H1 (cell line): ENCODE results near the gene BNIP5. TPM values are rescaled to one million over a fixed set of nuclear protein-coding genes. Genes with fewer than 3 reads are reported as not detected.

Source experiments
- CTCF ChIA-PET: fragments of 300-600 bp; sonication (Branson Sonifier 250); formaldehyde crosslinking; loops from one replicate; lab custom pipeline; 2021; ENCODE audit not compliant: partially characterized antibody; lab: Charles Lee
- POLR2A ChIA-PET: fragments of 300-600 bp; sonication (Branson Sonifier 250); formaldehyde crosslinking; loops from one replicate; lab custom pipeline; 2021; ENCODE audit warnings: inconsistent platforms; ENCODE audit not compliant: partially characterized antibody; lab: Charles Lee
- DNase-seq, 2 experiments: peaks; one replicate each; pipeline versions ENCODE4 v3.0.0 to v3.0.0-alpha.2; 2010 to 2022; ENCODE audit warnings: low spot score in 2 of 2, low read depth in 1 of 2, mixed read lengths in 1 of 2
- FAIRE-seq: peaks from 2 replicates; lab custom pipeline; 2011; peaks lifted over from hg19 to GRCh38; lab: Jason Lieb, UNC
- H2AFZ ChIP-seq: 2 replicates; pipeline ENCODE4 v1.8.1; 2012; ENCODE audit warnings: low read length, inconsistent platforms
- H2AK5ac ChIP-seq: 2 replicates; pipeline ENCODE4 v1.6.1; 2013; ENCODE audit warnings: low read depth, low read length
- H2BK120ac ChIP-seq: replicated peaks from 2 replicates; pipeline ENCODE3; 2013; ENCODE audit warnings: low read depth, low read length, inconsistent platforms
- H2BK12ac ChIP-seq: 2 replicates; pipeline ENCODE4 v1.6.1; 2013; ENCODE audit warnings: low read depth, low read length
- H2BK15ac ChIP-seq: 2 replicates; pipeline ENCODE4 v1.6.1; 2013; ENCODE audit warnings: low read length
- H2BK20ac ChIP-seq: 2 replicates; pipeline ENCODE4 v1.6.1; 2013; ENCODE audit warnings: low read length
- H2BK5ac ChIP-seq: 2 replicates; pipeline ENCODE4 v1.6.1; 2013; ENCODE audit warnings: low read depth, low read length
- H3K14ac ChIP-seq: 2 replicates; pipeline ENCODE4 v1.6.1; 2013; ENCODE audit warnings: inconsistent platforms; ENCODE audit not compliant: insufficient read length
- H3K18ac ChIP-seq: 2 replicates; pipeline ENCODE4 v1.6.1; 2013; ENCODE audit warnings: low read length; ENCODE audit errors: extremely low read depth
- H3K23ac ChIP-seq: 2 replicates; pipeline ENCODE4 v1.6.1; 2013; ENCODE audit warnings: inconsistent platforms; ENCODE audit not compliant: insufficient read length
- H3K23me2 ChIP-seq: 2 replicates; pipeline ENCODE4 v1.6.1; 2013; ENCODE audit warnings: low read depth, low read length
- H3K27ac ChIP-seq: 2 replicates; pipeline ENCODE4 v1.6.1; 2011; ENCODE audit warnings: low read depth, low read length, inconsistent platforms
- H3K27me3 ChIP-seq, 4 experiments: replicated peaks in 1 of 4; 1 replicate in 1 of 4; 2 replicates in 3 of 4; pipeline versions ENCODE4 v1.6.1 to v1.8.1; 2011 to 2013; ENCODE audit warnings: low read length in 3 of 4, mild to moderate bottlenecking in 3 of 4, inconsistent platforms in 2 of 4, mixed read lengths in 2 of 4, moderate library complexity in 1 of 4; ENCODE audit not compliant: control insufficient read depth in 3 of 4, insufficient read depth in 3 of 4; ENCODE audit errors: extremely low read depth in 1 of 4
- H3K36me3 ChIP-seq, 4 experiments: 2 replicates each; pipeline versions ENCODE4 v1.6.1 to v1.8.1; 2011 to 2013; ENCODE audit warnings: mild to moderate bottlenecking in 4 of 4, low read length in 3 of 4, moderate library complexity in 2 of 4, control low read depth in 1 of 4, inconsistent platforms in 1 of 4; ENCODE audit not compliant: insufficient read depth in 4 of 4, control insufficient read depth in 2 of 4
- H3K4ac ChIP-seq: replicated peaks from 2 replicates; pipeline ENCODE3; 2013; ENCODE audit warnings: low read length, low read depth, mixed read lengths, inconsistent platforms; ENCODE audit not compliant: insufficient read length
- H3K4me1 ChIP-seq, 4 experiments: replicated peaks in 1 of 4; 1 replicate in 1 of 4; 2 replicates in 3 of 4; pipeline versions ENCODE4 v1.6.1 to v1.8.1; 2011 to 2013; ENCODE audit warnings: low read length in 3 of 4, inconsistent platforms in 2 of 4, mixed read lengths in 1 of 4; ENCODE audit not compliant: insufficient read depth in 4 of 4, control insufficient read depth in 3 of 4
- H3K4me2 ChIP-seq, 2 experiments: 2 replicates each; pipeline versions ENCODE4 v1.6.1 to v1.8.1; 2011 to 2013; ENCODE audit warnings: low read depth in 2 of 2, low read length in 2 of 2, control low read depth in 1 of 2, inconsistent platforms in 1 of 2, mild to moderate bottlenecking in 1 of 2; ENCODE audit not compliant: insufficient read depth in 1 of 2
- H3K4me3 ChIP-seq, 4 experiments: fragments of 200-600, 300-600 bp in 1 of 4; sonication (generic), shearing (Covaris generic), sonication (Bioruptor Twin) in 1 of 4; 2 replicates each; pipeline versions ENCODE4 v1.5.1 to v1.8.1; 2011 to 2016; ENCODE audit warnings: low read length in 4 of 4, low read depth in 3 of 4, control low read depth in 2 of 4, inconsistent platforms in 2 of 4, mild to moderate bottlenecking in 2 of 4, mixed read lengths in 1 of 4, moderate library complexity in 1 of 4; ENCODE audit not compliant: insufficient read depth in 2 of 4; ENCODE audit errors: extremely low read depth in 1 of 4
- H3K56ac ChIP-seq: replicated peaks from 2 replicates; pipeline ENCODE3; 2013; ENCODE audit warnings: low read depth, mild to moderate bottlenecking, mixed read lengths, low read length, inconsistent platforms; ENCODE audit not compliant: insufficient read length
- H3K79me1 ChIP-seq: 2 replicates; pipeline ENCODE4 v1.6.1; 2013; ENCODE audit warnings: low read depth, low read length, control low read depth
- H3K79me2 ChIP-seq, 2 experiments: 2 replicates each; pipeline versions ENCODE4 v1.6.1 to v1.8.1; 2012 to 2013; ENCODE audit warnings: low read length in 2 of 2, mild to moderate bottlenecking in 2 of 2, inconsistent platforms in 1 of 2; ENCODE audit not compliant: insufficient read depth in 2 of 2, control insufficient read depth in 1 of 2
- H3K9ac ChIP-seq, 4 experiments: replicated peaks in 1 of 4; 1 replicate in 1 of 4; 2 replicates in 3 of 4; pipeline versions ENCODE4 v1.6.1 to v1.8.1; 2011 to 2013; ENCODE audit warnings: low read depth in 3 of 4, low read length in 3 of 4, control low read depth in 2 of 4, mild to moderate bottlenecking in 2 of 4, moderate library complexity in 2 of 4, inconsistent platforms in 1 of 4; ENCODE audit errors: extremely low read depth in 1 of 4
- H3K9me3 ChIP-seq, 2 experiments: 2 replicates each; pipeline versions ENCODE4 v1.6.1 to v1.8.1; 2012 to 2013; ENCODE audit warnings: mild to moderate bottlenecking in 2 of 2, moderate library complexity in 2 of 2, control low read depth in 1 of 2, inconsistent platforms in 1 of 2, low read depth in 1 of 2, low read length in 1 of 2, mixed read lengths in 1 of 2; ENCODE audit not compliant: insufficient read depth in 2 of 2
- H4K20me1 ChIP-seq, 2 experiments: replicated peaks in 1 of 2; 2 replicates each; pipeline versions ENCODE3 to v1.8.1; 2011 to 2013; ENCODE audit warnings: inconsistent platforms in 2 of 2, low read length in 2 of 2, mild to moderate bottlenecking in 1 of 2; ENCODE audit not compliant: insufficient read depth in 2 of 2, control insufficient read depth in 1 of 2
- H4K5ac ChIP-seq: 2 replicates; pipeline ENCODE4 v1.6.1; 2013; ENCODE audit warnings: low read length, low read depth, mixed read lengths, inconsistent platforms; ENCODE audit not compliant: insufficient read length
- H4K8ac ChIP-seq: 2 replicates; pipeline ENCODE4 v1.8.0; 2013; ENCODE audit warnings: mild to moderate bottlenecking, moderate library complexity, low read length, inconsistent platforms; ENCODE audit not compliant: insufficient read depth; ENCODE audit errors: extremely low read depth
- H4K91ac ChIP-seq: replicated peaks from 2 replicates; pipeline ENCODE3; 2013; ENCODE audit warnings: low read length, mixed read lengths, inconsistent platforms; ENCODE audit not compliant: insufficient read length
- BACH1 ChIP-seq: IDR thresholded peaks from 2 replicates; pipeline ENCODE4 v1.6.1; 2012; ENCODE audit warnings: low read length, improper control_type of control experiment
- GABPA ChIP-seq: IDR thresholded peaks from 2 replicates; pipeline ENCODE4 v1.6.1; 2011; ENCODE audit warnings: mild to moderate bottlenecking, low read length, moderate library complexity, borderline replicate concordance; ENCODE audit not compliant: insufficient read depth
- POLR2AphosphoS5 ChIP-seq: IDR thresholded peaks from 2 replicates; pipeline ENCODE4 v1.6.1; 2011; ENCODE audit warnings: low read depth, low read length
- SAP30 ChIP-seq: fragments of 300-600 bp; sonication (generic); IDR thresholded peaks from 2 replicates; pipeline ENCODE4 v1.7.1; 2012; ENCODE audit warnings: low read length, moderate library complexity, mild to moderate bottlenecking, inconsistent platforms; ENCODE audit not compliant: insufficient read depth, insufficient replicate concordance
- WGBS, 2 experiments: shearing (Covaris generic) in 1 of 2; methylation state at CpG; one replicate each; pipeline versions ENCODE4 v1.1.6 to v1.1.7; 2013 to 2015; ENCODE audit warnings: low lambda C conversion rate in 2 of 2, mixed read lengths in 2 of 2, inconsistent platforms in 1 of 2, low coverage in 1 of 2, missing lambda C conversion rate in 1 of 2; ENCODE audit not compliant: insufficient replicate concordance in 2 of 2, insufficient coverage in 1 of 2, insufficient read length in 1 of 2; ENCODE audit errors: extremely low coverage in 1 of 2, missing lambda C conversion rate in 1 of 2; 5-methylcytosine and 5-hydroxymethylcytosine counted together
- polyA plus RNA-seq, 7 experiments: library from polyadenylated mRNA; depleted of rRNA in 3 of 7; stranded (reverse) in 5 of 7; unstranded in 2 of 7; fragments of >200 nt in 5 of 7; fragments of 200-250 nt in 2 of 7; gene quantifications; 1 replicate in 5 of 7; 2 replicates in 1 of 7; 4 replicates in 1 of 7; pipeline versions ENCODE4 v1.2.1 to v1.2.3, GENCODE V29; 2011 to 2013; ENCODE audit warnings: missing spikeins in 2 of 7, mixed read lengths in 2 of 7
- total RNA-seq: library from RNA; stranded (reverse); fragmentation: NEBNext Ultra II Directional; extraction: Animal tissue kit (Norgen Biotek cat#: 25700); gene quantifications from 2 replicates; pipeline ENCODE4 v1.2.1, GENCODE V29; 2021
- TF ChIP-seq, protein P1 (sequence below), 3 experiments: IDR thresholded peaks; 1 replicate in 2 of 3; 2 replicates in 1 of 3; pipeline versions ENCODE4 v1.5.1 to v1.6.1; 2011; ENCODE audit warnings: low read length in 3 of 3, mild to moderate bottlenecking in 3 of 3, inconsistent platforms in 2 of 3, low read depth in 1 of 3, moderate library complexity in 1 of 3; ENCODE audit not compliant: insufficient read depth in 1 of 3; ENCODE audit errors: control extremely low read depth in 1 of 3
- TF ChIP-seq, protein P2 (sequence below): IDR thresholded peaks from 2 replicates; pipeline ENCODE4 v1.6.1; 2012; ENCODE audit warnings: inconsistent platforms
- TF ChIP-seq, protein P3 (sequence below): IDR thresholded peaks from 2 replicates; pipeline ENCODE4 v1.6.1; 2011; ENCODE audit warnings: low read depth, mild to moderate bottlenecking, low read length; ENCODE audit not compliant: insufficient read depth

Gene BNIP5
- total and polyA plus RNA-seq, 2 of the 8 experiments (the other 6 are each of a cell fraction or from before 2014, with no cell fraction given): not detected

DNA sequence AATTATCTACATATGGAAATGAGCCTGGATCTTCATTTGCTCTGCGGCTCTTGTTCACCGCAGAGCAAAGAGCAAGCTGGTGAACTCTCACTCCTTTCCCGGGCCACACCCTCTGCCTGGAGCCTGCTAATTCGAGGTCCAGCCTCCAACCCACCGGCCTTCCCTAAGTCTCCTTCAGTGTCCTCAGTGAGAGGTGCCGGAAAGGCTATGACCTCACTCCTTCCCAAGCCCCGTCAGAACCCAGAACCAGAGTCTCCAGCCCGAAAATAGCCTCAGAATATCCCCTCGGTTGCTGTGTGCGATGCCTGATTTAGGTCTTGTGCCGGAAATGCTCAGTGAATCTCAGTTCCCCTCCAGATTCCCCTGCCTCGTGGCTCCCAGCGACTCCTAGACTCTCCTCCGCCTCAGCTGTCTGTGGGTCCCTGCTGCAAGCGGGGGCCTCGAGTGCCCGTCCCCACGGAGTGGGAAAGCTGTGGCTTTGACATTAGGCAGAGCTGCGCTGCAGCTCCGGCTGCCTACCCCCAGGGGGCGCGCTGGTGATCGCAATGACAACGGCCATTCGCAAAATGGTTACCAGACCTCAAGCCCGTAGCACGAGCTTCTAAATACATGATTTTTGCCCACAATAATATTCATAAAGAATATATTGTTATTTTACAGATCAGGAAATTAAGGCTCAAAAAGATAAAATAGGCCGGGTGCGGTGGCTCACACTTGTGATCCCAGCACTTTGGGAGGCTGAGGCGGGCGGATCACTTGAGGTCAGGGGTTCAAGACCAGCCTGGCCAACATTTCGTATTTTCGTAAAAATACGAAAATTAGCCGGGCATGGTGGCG is 4.1 kb upstream of the BNIP5 start:
- FAIRE-seq: no peak
- CTCF ChIA-PET: interaction anchor here (0.6 to 6.2 kb wide), 26 partner anchors 10 to 227 kb away, joined by 3 to 68 read pairs (median 5); partner anchors contain the start of gene ETV7
- H2BK20ac ChIP-seq: no peak overlapping the region
- no peaks in the 10 kb centered on the region for H3K79me2 ChIP-seq
- DNase-seq: peak in 1 of 2 experiments; percentile 87
- no peaks in the 10 kb centered on the region for H4K20me1 ChIP-seq
- no peak overlapping the region for H4K91ac ChIP-seq
- peak overlapping the region; percentile 2 to 53 (median 43); a peak in 7 of 8 replicates for H3K4me3 ChIP-seq
- POLR2A ChIA-PET: interaction anchor here (0.8 to 1.5 kb wide), 5 partner anchors 10 to 217 kb away, joined by 3 to 5 read pairs (median 3); no protein-coding TSS in a partner anchor
- H4K5ac ChIP-seq: no peak overlapping the region
- H3K23me2 ChIP-seq: peaks cover 3% of the 10 kb centered on the region; the same call in 1 of the 2 replicates
- no peak overlapping the region for H2BK12ac ChIP-seq
- WGBS, 2 experiments: 34% methylated on average over 36 of the region's 36 CpGs; no CpG with 5 or more reads in 1 of the 2 experiments
- no peak overlapping the region for H3K14ac ChIP-seq
- H3K9ac ChIP-seq: peak overlapping the region in 1 of 4 experiments; percentile 1; a peak in 1 of 7 replicates
- no peak overlapping the region for H3K4ac ChIP-seq
- no peaks in the 10 kb centered on the region for H3K79me1 ChIP-seq
- H3K23ac ChIP-seq: no peak overlapping the region
- H2BK120ac ChIP-seq: no peak overlapping the region
- peaks cover 0 to 3% (median under 1%) of the 10 kb centered on the region in 4 experiments; a peak in 4 of 7 replicates for H3K4me1 ChIP-seq
- no peak overlapping the region for H3K27ac ChIP-seq
- H3K36me3 ChIP-seq: no peaks in the 10 kb centered on the region
- H2AK5ac ChIP-seq: no peak overlapping the region
- H3K9me3 ChIP-seq: no peaks in the 10 kb centered on the region
- no peak overlapping the region for H2BK15ac ChIP-seq
- no peak overlapping the region for H2BK5ac ChIP-seq
- peaks cover 0 to 9% (median 3%) of the 10 kb centered on the region in 4 experiments; a peak in 3 of 7 replicates for H3K27me3 ChIP-seq
- no peak overlapping the region for H3K56ac ChIP-seq
- peak overlapping the region; percentile 68 for H2AFZ ChIP-seq
- H4K8ac ChIP-seq: 0 out of 2 replicates have a peak overlapping the region, but pooled peaks have one; percentile 73
- H3K4me2 ChIP-seq: peak overlapping the region; percentile 14 to 71
- H3K18ac ChIP-seq: no peak overlapping the region
- TF ChIP-seq POLR2AphosphoS5: no peak
- TF ChIP-seq BACH1: peak; percentile 47; the same call in 1 of the 2 replicates
- no peak for TF ChIP-seq SAP30
- TF ChIP-seq, protein P1, sequence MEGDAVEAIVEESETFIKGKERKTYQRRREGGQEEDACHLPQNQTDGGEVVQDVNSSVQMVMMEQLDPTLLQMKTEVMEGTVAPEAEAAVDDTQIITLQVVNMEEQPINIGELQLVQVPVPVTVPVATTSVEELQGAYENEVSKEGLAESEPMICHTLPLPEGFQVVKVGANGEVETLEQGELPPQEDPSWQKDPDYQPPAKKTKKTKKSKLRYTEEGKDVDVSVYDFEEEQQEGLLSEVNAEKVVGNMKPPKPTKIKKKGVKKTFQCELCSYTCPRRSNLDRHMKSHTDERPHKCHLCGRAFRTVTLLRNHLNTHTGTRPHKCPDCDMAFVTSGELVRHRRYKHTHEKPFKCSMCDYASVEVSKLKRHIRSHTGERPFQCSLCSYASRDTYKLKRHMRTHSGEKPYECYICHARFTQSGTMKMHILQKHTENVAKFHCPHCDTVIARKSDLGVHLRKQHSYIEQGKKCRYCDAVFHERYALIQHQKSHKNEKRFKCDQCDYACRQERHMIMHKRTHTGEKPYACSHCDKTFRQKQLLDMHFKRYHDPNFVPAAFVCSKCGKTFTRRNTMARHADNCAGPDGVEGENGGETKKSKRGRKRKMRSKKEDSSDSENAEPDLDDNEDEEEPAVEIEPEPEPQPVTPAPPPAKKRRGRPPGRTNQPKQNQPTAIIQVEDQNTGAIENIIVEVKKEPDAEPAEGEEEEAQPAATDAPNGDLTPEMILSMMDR (IDR thresholded peaks at IDR 0.05; ENCODE audit: control extremely low read depth in 1 of 3, insufficient read depth in 1 of 3, low read depth in 1 of 3, low read length in 3 of 3): peak; percentile 85 to 98 (median 92)
- TF ChIP-seq, protein P2, sequence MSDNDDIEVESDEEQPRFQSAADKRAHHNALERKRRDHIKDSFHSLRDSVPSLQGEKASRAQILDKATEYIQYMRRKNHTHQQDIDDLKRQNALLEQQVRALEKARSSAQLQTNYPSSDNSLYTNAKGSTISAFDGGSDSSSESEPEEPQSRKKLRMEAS: peak; percentile 65
- 0 out of 2 replicates have a peak, but pooled peaks have one; percentile 25 for TF ChIP-seq GABPA
- TF ChIP-seq, protein P3, sequence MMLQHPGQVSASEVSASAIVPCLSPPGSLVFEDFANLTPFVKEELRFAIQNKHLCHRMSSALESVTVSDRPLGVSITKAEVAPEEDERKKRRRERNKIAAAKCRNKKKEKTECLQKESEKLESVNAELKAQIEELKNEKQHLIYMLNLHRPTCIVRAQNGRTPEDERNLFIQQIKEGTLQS: no peak
